ENCODE measurements around the gene FTL. TPM values are rescaled to one million over a fixed set of nuclear protein-coding genes. Genes with fewer than 3 reads are reported as not detected.

The FTL gene
- total and polyA plus RNA-seq, 2 experiments from 2014 or later, result 8,878 to 15,987 TPM

DNA sequence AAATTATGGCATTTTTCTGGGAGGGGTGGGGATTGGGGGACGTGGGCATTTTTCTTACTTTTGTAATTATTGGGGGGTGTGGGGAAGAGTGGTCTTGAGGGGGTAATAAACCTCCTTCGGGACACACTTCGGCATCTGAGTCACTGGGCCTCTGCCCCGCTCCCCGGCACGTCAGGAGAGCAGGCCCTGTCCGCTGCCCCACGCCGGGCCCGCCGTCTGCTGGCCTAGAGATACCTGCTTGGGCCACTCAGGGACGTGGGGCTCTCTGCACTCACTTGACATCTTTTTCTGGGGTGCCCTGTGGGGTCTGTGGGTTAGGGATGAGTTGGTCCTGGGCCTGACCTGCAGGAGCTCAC lies 3.5 kb upstream of the FTL start:
- H3K4me1 ChIP-seq (ENCODE audit: insufficient read depth), result peaks cover 27% of the 10 kb centered on the region
- no peak overlapping the region for H2AFZ ChIP-seq
- H3K36me3 ChIP-seq (replicated peaks; ENCODE audit: insufficient read depth, low read depth), result no peaks in the 10 kb centered on the region
- 75% methylated on average over 6 of the region's 12 CpGs for WGBS (ENCODE audit: low lambda C conversion rate, missing lambda C conversion rate)
- H3K79me2 ChIP-seq, result peaks cover 23% of the 10 kb centered on the region
- H3K4me2 ChIP-seq, result peak overlapping the region; percentile 82
- no peaks in the 10 kb centered on the region for H3K27me3 ChIP-seq
- peaks cover 14% of the 10 kb centered on the region for H4K20me1 ChIP-seq (ENCODE audit: insufficient read depth, poor library complexity, severe bottlenecking)
- TF ChIP-seq EZH2 (IDR thresholded peaks at IDR 0.05; ENCODE audit: borderline replicate concordance) (no peak), EZH2phosphoT487 (IDR thresholded peaks at IDR 0.05; ENCODE audit: low read depth, severe bottlenecking, unreplicated experiment) (no peak)
- TF ChIP-seq, protein P1, sequence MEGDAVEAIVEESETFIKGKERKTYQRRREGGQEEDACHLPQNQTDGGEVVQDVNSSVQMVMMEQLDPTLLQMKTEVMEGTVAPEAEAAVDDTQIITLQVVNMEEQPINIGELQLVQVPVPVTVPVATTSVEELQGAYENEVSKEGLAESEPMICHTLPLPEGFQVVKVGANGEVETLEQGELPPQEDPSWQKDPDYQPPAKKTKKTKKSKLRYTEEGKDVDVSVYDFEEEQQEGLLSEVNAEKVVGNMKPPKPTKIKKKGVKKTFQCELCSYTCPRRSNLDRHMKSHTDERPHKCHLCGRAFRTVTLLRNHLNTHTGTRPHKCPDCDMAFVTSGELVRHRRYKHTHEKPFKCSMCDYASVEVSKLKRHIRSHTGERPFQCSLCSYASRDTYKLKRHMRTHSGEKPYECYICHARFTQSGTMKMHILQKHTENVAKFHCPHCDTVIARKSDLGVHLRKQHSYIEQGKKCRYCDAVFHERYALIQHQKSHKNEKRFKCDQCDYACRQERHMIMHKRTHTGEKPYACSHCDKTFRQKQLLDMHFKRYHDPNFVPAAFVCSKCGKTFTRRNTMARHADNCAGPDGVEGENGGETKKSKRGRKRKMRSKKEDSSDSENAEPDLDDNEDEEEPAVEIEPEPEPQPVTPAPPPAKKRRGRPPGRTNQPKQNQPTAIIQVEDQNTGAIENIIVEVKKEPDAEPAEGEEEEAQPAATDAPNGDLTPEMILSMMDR (IDR thresholded peaks at IDR 0.05; ENCODE audit: poor library complexity), result no peak
- peak overlapping the region; percentile 100 for H3K27ac ChIP-seq
- no peak for DNase-seq (ENCODE audit: low spot score)
- H3K4me3 ChIP-seq, result no peak overlapping the region
- no peaks in the 10 kb centered on the region for H3K9me2 ChIP-seq (replicated peaks; ENCODE audit: insufficient read depth)
- no peaks in the 10 kb centered on the region for H3K9me3 ChIP-seq (ENCODE audit: low read depth)

DNA sequence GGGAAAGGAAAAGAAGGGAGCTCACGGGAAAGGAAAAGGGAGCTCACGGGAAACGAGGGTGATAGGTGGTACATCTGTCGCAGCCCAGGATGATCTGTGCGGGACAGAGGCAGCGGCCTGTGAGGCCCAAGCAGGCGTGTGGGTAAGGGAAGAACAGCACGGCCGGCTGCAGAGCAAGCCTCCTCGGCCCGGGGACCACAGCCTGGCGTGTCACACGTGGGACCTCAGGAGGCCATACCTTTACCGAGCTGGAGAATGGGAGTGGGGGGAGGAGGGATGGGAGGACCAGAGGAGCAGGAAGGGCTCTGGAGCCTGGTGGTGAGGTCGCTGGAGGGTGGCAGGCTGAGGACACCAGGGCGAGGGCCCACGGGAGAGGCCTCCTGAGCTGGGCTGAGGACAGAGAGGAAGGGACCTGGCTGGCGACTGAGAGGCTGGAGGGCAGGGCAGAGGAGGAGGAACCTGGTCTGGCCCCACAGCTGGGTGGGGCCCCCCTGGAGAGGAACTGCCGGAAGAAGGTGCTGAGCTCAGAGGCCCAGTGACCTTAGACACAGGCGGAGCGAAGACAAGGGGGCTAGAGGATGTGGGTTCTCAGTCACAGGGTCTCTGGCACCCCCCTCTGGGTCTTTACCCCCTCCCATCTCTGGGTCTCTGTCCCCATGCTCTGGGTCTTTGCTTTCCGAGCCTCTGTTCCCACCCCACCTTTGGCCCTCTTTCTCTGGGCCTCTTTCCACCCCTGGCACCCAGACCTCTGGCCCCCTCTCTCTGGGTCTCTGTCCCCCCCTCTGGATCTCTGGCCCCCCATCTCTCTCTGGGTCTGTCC lies 2.9 kb upstream of the FTL start:
- Histone ChIP-seq H3K9me3 (ENCODE audit: low read depth) (no peaks in the 10 kb centered on the region), H4K20me1 (ENCODE audit: insufficient read depth, poor library complexity, severe bottlenecking) (peaks cover 20% of the 10 kb centered on the region), H3K9me2 (replicated peaks; ENCODE audit: insufficient read depth) (no peaks in the 10 kb centered on the region), H3K27ac (peak overlapping the region; percentile 100), H3K27me3 (no peaks in the 10 kb centered on the region), H3K4me2 (peak overlapping the region; percentile 82), H3K4me3 (no peak overlapping the region), H3K79me2 (peaks cover 26% of the 10 kb centered on the region), H3K36me3 (replicated peaks; ENCODE audit: insufficient read depth, low read depth) (no peaks in the 10 kb centered on the region), H2AFZ (no peak overlapping the region), H3K4me1 (ENCODE audit: insufficient read depth) (peaks cover 27% of the 10 kb centered on the region)
- WGBS (ENCODE audit: low lambda C conversion rate, missing lambda C conversion rate), result 59% methylated on average over 20 of the region's 22 CpGs
- peak; percentile 88 for DNase-seq (ENCODE audit: low spot score)
- TF ChIP-seq EZH2phosphoT487 (IDR thresholded peaks at IDR 0.05; ENCODE audit: low read depth, severe bottlenecking, unreplicated experiment), result no peak
- TF ChIP-seq EZH2 (IDR thresholded peaks at IDR 0.05; ENCODE audit: borderline replicate concordance), result no peak
- TF ChIP-seq, protein P1 (IDR thresholded peaks at IDR 0.05; ENCODE audit: poor library complexity), result no peak

DNA sequence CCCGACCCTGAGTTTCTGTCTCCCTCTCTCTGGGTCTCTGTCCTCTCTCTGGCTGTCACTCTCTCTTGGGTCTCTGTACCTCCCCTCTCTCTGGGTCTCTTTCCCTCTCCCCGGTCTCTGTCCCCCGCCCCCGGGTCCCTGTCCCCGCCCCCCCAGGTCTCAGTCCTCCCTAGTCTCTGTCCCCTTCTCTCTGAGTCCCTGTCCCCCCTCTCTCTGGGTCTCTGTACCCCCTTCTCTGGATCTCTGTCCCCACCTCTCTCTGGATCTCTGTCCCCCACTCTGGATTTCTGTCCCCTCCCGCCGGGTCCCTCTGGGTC lies 2.3 kb upstream of the FTL start:
- Histone ChIP-seq H3K27me3 (no peaks in the 10 kb centered on the region), H3K36me3 (replicated peaks; ENCODE audit: insufficient read depth, low read depth) (no peaks in the 10 kb centered on the region), H4K20me1 (ENCODE audit: insufficient read depth, poor library complexity, severe bottlenecking) (peaks cover 21% of the 10 kb centered on the region), H2AFZ (no peak overlapping the region), H3K27ac (peak overlapping the region; percentile 100), H3K9me3 (ENCODE audit: low read depth) (no peaks in the 10 kb centered on the region), H3K4me3 (no peak overlapping the region), H3K4me1 (ENCODE audit: insufficient read depth) (peaks cover 27% of the 10 kb centered on the region), H3K9me2 (replicated peaks; ENCODE audit: insufficient read depth) (no peaks in the 10 kb centered on the region), H3K4me2 (peak overlapping the region; percentile 82), H3K79me2 (peaks cover 22% of the 10 kb centered on the region)
- no CpG with 5 or more reads among the region's 7 CpGs for WGBS (ENCODE audit: low lambda C conversion rate, missing lambda C conversion rate)
- DNase-seq (ENCODE audit: low spot score), result no peak
- TF ChIP-seq, protein P1 (IDR thresholded peaks at IDR 0.05; ENCODE audit: poor library complexity), result no peak
- TF ChIP-seq EZH2 (IDR thresholded peaks at IDR 0.05; ENCODE audit: borderline replicate concordance), result no peak
- no peak for TF ChIP-seq EZH2phosphoT487 (IDR thresholded peaks at IDR 0.05; ENCODE audit: low read depth, severe bottlenecking, unreplicated experiment)
